Ishikawa (cell line): ENCODE data around the gene TRAK2.

Experiments used
- CEBPB ChIP-seq: IDR thresholded peaks from 2 replicates; pipeline ENCODE4 v1.6.1; 2012
- EP300 ChIP-seq: IDR thresholded peaks from 2 replicates; pipeline ENCODE4 v1.6.1; 2012; ENCODE audit warnings: borderline replicate concordance
- RAD21 ChIP-seq: IDR thresholded peaks from 2 replicates; pipeline ENCODE4 v1.6.1; 2012; ENCODE audit warnings: low read depth
- TAF1 ChIP-seq: IDR thresholded peaks from 2 replicates; pipeline ENCODE4 v1.6.1; 2012; ENCODE audit warnings: low read depth, mild to moderate bottlenecking
- TCF12 ChIP-seq: IDR thresholded peaks from 2 replicates; pipeline ENCODE4 v1.6.1; 2012; ENCODE audit warnings: low read depth
- YY1 ChIP-seq: IDR thresholded peaks from 2 replicates; pipeline ENCODE4 v1.6.1; 2012; ENCODE audit warnings: low read depth

DNA sequence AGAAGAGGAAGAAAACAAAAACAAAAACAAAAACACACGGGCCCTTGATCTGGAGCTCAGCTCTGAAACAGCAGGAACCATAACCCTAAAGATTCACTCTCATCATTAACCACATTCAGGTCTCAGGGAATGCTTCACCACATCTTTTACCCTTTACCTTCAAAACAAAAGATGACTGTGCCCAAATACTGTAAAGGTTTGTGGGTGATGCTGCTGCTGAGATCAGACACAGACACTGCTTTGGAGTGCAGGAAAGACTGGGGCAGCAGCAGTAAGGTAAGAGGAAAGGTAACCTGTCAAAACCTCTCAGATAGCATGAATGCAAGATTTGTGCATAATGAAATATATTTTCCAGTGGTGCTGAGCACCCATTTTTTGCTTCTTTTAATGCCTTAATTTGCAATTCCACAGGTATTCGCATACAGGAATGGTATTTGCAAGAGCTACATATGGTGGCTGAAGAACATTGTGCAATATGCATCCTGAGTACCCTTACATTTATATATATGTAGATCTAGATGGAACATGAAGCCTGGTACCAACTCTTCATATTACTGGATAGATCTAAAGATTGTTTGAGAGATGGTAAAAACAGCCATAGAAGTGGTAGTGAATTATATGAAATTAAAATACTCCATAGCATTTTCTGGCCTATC lies 90.1 kb downstream of the TRAK2 start:
- TF ChIP-seq TCF12 (no peak), RAD21 (no peak), EP300 (no peak), YY1 (no peak), CEBPB (no peak), TAF1 (no peak)
